Measurements from ENCODE around the gene STOML1.
A peak's percentile ranks its signal among the peaks of the same experiment; 100 is the strongest.

Gene STOML1

GRCh38 chr15:74019734-74020133 lies 27.6 kb upstream of the STOML1 start:
- FAIRE-seq: no peak

GRCh38 chr15:74013374-74013894 lies 21.3 kb upstream of the STOML1 start:
- no peak for FAIRE-seq

- no peak for FAIRE-seq
These were observed 19.5 kb upstream of the STOML1 start for GRCh38 chr15:74011610-74012009.

GRCh38 chr15:74010929-74011540 lies 18.9 kb upstream of the STOML1 start:
- FAIRE-seq: no peak

- FAIRE-seq: no peak
These were observed 16.8 kb upstream of the STOML1 start for GRCh38 chr15:74008901-74009300.

- no peak for FAIRE-seq
These were observed 15.8 kb upstream of the STOML1 start for GRCh38 chr15:74007820-74008371.

- no peak for FAIRE-seq
These were observed 14.9 kb upstream of the STOML1 start for GRCh38 chr15:74006774-74007639.

GRCh38 chr15:73997986-73998385 lies 5.9 kb upstream of the STOML1 start:
- FAIRE-seq: no peak

GRCh38 chr15:73996939-73997338 lies 4.8 kb upstream of the STOML1 start:
- FAIRE-seq: peak; percentile 73

- FAIRE-seq: no peak
These were observed 4.2 kb upstream of the STOML1 start for GRCh38 chr15:73996267-73996666.

- no peak for FAIRE-seq
These were observed 3.0 kb upstream of the STOML1 start for GRCh38 chr15:73994912-73995622.

- FAIRE-seq: peak; percentile 98
These were observed 2.4 kb upstream of the STOML1 start, which contains the start of gene PML for GRCh38 chr15:73994413-73994883. Gene PML, plus strand, starts transcription at chr15:73994716. Its CDS starts 97 bp downstream, at chr15:73994813.

- no peak for FAIRE-seq
These were observed 1.3 kb upstream of the STOML1 start for GRCh38 chr15:73993211-73993994.

GRCh38 chr15:73992594-73992898 lies 451 bp upstream of the STOML1 start:
- FAIRE-seq: no peak

GRCh38 chr15:73991260-73991659 lies 835 bp downstream of the STOML1 start:
- no peak for FAIRE-seq

GRCh38 chr15:73990250-73991005 lies 1.7 kb downstream of the STOML1 start:
- no peak for FAIRE-seq

GRCh38 chr15:73989001-73989798 lies 2.9 kb downstream of the STOML1 start:
- FAIRE-seq: no peak

- FAIRE-seq: no peak
These were observed 3.6 kb downstream of the STOML1 start for GRCh38 chr15:73988445-73988969.

- no peak for FAIRE-seq
These were observed 4.2 kb downstream of the STOML1 start for GRCh38 chr15:73987681-73988444.

GRCh38 chr15:73987250-73987649 lies 4.8 kb downstream of the STOML1 start:
- no peak for FAIRE-seq

Data from A204.1 (cell line).